Activated T-cell treated with anti-CD3 and anti-CD28 coated beads for 1 hour (primary cell): ENCODE data around the gene PUM1.
"Not testable (repeated sequence)": the region's sequence is repeated elsewhere in the genome, so short reads cannot be mapped to it uniquely, and the experiment has no call there.

ENCODE experiments used
- DNase-seq: peaks from one replicate; pipeline ENCODE4 v3.0.0-alpha.2; 2020; ENCODE audit warnings: low read depth

The PUM1 gene

DNA sequence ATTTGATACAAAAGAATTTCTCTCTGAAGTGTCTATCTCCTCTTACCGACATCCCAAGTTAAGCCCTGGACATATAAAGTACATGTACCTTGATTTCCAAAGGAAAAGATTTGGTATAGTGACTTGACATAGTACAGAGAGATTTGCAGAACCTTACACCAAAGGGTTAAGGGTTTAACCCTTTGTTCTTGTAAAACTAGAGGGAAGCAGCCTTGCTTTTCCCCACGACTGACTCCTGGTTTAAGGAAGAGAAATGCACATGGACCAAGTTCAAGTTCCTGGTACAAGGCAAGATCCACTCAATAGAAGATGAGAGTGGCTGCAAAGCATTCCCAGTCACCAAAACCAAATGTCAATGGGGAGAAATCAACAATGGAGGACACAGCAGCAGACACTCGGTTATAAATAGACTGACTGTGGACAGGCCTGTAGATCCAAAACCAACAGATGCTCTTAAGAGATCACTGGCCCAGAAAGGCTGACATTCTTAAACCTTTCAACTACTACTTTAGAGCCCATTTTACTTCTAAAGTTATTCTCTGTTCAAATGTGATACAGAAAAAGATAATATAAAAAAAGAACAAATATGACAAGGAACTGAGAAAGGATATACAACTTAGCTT lies 69.4 kb downstream of the PUM1 start:
- DNase-seq: no peak

- no peak for DNase-seq
These were observed 73.5 kb downstream of the PUM1 start for GRCh38 chr1:30991862-30992606.

DNA sequence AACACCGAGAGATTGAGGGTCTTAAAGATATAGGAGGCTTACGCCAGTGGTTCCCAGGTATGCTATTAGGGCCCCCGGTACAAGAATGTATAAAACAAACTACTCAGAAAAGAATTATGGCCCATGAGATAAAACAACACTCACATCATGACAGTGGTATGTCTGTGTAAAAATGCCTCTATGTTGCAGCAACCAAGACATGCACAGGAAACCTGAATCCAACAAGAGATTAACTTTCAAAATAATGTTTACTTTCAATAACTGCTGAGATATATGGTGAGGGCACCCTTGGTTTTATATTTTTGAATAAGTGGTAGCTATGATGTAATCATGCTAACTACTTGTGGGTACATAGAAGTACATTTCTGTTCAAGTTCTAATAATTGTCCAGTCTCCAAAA lies 74.9 kb downstream of the PUM1 start:
- no peak for DNase-seq

DNA sequence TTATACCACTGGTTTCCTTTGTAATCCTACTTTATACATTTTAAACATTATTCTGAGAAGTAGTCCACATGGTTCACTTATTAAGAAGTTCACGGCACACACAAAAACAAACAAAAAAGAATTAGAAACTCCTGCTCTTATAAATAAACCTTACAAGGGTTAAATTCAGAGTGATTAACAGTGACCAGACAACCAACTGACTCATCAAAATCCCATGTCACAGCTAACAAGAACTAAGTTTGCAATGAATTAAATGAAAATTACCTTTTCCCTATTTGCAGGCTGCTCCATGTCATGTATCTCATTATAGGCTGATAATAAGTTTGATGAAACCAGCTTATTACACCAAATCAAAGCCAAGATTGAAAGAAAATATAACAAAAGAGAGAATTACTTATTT lies 77.5 kb downstream of the PUM1 start:
- DNase-seq: no peak

- no peak for DNase-seq
These were observed 78.8 kb downstream of the PUM1 start for GRCh38 chr1:30986755-30987154.

DNA sequence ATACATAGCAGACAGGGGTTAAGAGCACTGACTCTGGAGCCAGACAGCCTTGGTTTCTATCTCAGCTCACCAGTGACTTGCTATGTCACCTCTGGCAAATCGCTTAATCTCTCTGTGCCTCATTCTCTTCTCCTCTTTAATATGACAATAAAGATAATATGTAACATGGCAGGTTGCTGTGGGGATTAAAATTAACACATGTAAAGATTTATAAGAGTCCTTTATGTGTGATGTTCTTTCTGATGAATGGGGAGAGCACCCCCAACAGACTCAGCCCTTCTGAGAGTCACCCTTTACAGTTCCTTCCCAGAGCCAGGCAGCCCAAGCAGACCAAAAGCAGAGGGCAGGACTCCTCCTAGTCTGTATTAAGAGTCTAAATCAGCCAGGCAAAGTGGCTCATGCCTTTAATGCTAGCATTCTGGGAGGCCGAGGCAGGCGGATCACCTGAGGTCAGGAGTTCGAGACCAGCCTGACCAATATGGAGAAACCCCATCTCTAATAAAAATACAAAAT lies 80.5 kb downstream of the PUM1 start:
- no peak for DNase-seq

GRCh38 chr1:30984165-30984889 lies 81.2 kb downstream of the PUM1 start:
- DNase-seq: no peak

- no peak for DNase-seq
These were observed 82.6 kb downstream of the PUM1 start for GRCh38 chr1:30982937-30983336.

DNA sequence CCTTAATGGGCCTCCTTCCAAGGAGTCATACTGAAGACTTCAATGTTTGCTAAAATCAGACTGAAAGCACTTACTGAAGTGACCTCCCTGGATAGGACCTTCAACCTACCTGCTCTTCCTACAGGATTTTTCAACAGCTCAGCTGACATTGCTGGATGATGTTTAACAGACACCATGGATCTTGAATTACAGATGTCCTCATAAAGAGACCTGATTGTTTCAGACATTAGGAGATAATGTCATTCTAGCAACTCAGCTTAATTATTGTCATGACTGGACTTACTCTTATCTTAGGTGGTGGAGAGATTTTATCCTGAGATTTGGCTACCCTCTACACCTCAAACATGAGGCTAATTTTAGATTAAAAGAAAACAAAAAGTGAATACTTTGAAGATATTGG lies 83.1 kb downstream of the PUM1 start:
- no peak for DNase-seq

DNA sequence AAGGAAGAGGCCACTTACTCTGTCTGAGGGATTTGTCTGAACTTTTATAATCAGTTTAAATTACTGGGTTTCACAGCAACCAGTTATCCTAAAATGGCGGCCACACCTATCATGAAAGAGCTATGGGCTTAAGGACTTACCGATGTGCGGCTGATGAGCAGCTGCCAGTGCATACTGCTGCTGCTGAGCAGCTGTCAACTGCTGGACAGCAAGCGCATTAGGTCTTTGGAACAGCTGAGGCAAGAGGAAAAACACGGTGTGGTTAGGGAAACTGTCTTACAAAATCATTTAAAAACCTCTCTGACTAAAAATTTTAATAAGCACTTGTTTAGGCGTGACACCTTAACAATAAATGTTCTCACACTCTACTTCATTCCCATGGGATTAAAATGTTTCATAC lies 84.3 kb downstream of the PUM1 start:
- no peak for DNase-seq

DNA sequence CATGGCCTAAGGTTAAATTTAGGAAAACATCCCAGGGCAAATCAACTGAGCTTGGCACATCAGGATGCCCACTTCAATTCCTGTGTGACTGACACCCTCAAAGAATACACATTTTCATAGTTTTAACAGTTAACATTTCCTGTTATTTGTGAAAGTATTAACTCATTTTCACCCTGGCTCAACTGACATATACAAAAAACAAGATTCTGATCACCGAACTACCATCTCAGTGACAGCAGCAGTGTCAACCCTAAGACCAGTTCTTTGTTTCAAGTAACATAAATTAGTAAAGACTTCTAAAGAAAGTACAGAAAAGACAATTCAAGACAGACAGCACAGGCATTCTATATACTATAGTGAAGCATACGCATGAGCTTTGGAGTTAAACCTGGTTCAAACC lies 88.0 kb downstream of the PUM1 start:
- no peak for DNase-seq

- DNase-seq: no peak
These were observed 88.4 kb downstream of the PUM1 start for GRCh38 chr1:30977105-30977504.

GRCh38 chr1:30976143-30976542 lies 89.4 kb downstream of the PUM1 start:
- no peak for DNase-seq

DNA sequence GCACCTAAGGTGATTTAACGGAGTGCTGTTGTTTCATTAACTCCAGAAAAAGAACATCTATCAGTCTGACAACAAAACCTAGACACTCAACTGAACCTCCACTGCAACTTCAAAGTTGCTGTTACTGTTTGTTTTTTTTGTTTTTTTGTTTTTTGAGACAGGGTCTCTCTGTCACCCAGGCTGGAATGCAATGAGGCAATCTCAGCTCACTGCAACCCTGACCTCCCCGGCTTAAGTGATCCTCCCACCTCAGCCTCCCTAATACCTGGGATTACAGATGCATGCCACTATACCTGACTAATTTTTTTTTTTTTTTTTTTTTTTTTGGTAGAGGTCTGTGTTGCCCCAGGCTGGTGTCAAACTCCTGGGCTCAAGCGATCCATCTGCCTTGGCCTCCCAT lies 90.3 kb downstream of the PUM1 start:
- no peak for DNase-seq

GRCh38 chr1:30974536-30974935 lies 91.0 kb downstream of the PUM1 start:
- DNase-seq: no peak

DNA sequence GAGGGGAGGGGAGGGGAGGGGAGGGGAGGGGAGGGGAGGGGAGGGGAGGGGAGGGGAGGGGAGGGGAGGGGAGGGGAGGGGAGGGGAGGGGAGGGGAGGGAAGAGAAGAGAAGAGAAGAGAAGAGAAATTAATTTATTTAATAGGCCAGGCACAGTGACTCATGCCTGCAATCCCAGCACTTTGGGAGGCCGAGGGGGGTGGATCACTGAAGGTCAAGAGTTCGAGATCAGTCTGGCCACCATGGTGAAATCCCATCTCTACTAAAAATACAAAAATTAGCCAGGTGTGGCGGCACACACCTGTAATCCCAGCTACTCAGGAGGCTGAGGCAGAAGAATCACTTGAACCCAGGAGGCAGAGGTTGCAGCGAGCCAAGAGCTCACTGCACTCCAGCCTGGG lies 93.2 kb downstream of the PUM1 start:
- DNase-seq: not testable (repeated sequence)

- no peak for DNase-seq
These were observed 94.0 kb downstream of the PUM1 start for GRCh38 chr1:30971496-30971895.

- DNase-seq: no peak
These were observed 95.6 kb downstream of the PUM1 start for GRCh38 chr1:30969903-30970302.

DNA sequence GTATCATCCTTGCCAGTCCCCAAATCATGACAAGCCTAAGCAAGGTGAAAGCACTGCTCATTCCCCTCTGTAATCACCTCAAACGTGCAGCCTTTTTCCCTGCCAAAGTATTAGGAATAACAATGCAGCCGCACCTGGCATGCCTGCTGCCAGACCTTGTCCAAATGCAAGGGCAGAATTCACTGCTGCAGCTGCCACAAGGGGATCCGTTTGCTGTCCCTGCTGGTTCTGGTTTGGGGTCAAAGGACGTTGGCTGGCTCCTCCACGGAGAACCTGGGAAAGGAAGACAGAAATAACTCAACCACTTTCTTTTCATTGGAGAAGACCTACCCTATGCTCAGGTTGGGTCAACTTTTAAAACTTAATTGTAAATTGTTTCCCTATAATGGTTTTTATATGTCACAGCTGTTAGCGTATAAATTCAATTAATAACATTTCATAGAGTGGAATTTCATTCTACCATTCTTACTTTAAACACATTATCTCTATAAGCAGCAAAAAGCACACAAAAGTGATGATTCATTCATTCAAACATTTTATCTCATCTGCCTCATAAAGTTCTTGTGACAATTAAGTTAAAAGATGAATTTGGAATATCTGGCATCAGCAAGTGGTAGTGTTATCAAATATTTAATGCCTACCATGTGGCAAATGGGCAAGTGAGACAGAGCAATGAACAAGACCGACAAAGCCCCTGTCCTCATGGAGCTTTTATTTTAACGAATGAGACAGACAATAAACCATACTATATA lies 97.1 kb downstream of the PUM1 start:
- no peak for DNase-seq

GRCh38 chr1:30966690-30967369 lies 98.7 kb downstream of the PUM1 start:
- DNase-seq: no peak

DNA sequence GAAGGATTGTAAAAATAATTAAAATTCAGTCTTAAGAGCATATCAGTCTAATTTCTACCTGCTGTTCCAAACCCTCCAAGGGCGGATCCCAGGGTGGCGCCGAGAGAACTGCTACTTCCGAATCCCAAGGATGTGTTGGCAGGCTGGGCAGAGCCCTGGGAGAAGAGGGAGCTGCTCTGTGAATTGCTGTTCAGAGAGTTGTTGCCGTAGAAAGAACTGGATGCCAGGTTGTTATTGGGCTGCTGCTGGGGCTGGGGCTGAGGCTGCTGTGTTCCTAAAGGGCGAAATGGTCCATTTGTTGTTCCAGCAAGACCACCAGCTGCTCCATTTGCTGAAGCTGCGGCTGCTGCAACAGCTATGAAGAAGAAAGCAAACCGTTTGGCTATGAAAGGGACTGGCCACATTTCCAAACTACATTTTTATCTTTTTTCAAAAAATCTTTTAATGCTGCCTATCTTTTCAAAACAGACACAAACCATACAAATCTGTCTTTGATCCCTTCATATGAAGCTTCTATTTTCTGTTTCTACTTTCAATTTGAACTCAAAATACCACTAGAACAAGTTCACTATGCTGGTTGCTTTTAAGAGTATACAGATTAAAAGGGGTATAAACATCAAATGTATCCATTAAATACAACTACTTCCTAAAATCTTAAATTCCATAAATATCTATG lies 99.5 kb downstream of the PUM1 start:
- no peak for DNase-seq
